CD1c-positive myeloid dendritic cell (primary cell): ENCODE data around the gene SNX27.
A peak's percentile ranks its signal among the peaks of the same experiment; 100 is the strongest.
"Not testable (repeated sequence)": the region's sequence is repeated elsewhere in the genome, so short reads cannot be mapped to it uniquely, and the experiment has no call there.

Source experiments
- DNase-seq: peaks from one replicate; pipeline ENCODE4 v3.0.0-alpha.2; 2016; ENCODE audit errors: extremely low spot score

SNX27 gene

GRCh38 chr1:151611832-151612500 is at the start of gene SNX27:
SNX27 (plus strand) TSS chr1:151612050; CDS start chr1:151612202, 152 bp downstream.
- peak; percentile 90 for DNase-seq

GRCh38 chr1:151562661-151563060 is 49.2 kb upstream of the SNX27 start:
- no peak for DNase-seq

GRCh38 chr1:151563376-151563775 is 48.5 kb upstream of the SNX27 start:
- no peak for DNase-seq

DNA sequence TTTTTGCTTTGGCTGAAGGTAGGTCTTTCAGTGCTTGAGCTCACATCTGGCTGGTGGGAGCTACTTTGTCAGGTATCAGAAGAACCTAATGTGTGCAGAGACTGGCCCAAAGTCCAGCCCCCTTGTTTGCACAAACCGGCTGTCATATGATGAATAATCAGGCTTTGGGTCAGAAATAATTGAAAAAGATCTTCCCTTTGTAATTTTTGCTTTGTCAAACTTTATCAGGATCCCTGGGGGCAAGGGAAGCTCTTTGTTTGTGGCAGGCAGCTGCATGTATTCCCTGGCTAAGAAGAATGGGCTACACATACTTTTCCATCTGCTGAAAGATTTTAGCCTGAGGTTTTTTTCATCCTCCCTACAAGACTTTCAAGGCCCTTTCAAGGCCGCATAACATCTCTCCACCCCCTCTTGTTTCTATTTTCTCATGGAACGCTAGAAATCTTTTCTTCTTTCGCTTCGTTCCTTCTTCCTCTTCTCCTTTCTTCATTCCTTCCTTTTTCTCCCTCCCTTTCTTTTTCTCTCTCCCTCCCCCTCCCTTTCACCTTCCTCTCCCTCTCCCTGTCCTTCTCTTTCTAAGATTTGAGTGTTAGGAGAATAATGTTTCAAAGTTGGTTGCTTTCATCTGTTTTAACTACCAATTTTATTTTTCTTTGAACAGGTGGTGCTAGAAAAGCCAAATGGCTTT is 46.2 kb upstream of the SNX27 start:
- DNase-seq = no peak

- DNase-seq = no peak
Measured at GRCh38 chr1:151568626-151569088, 43.2 kb upstream of the SNX27 start.

- no peak for DNase-seq
Measured at GRCh38 chr1:151570819-151571218, 41.0 kb upstream of the SNX27 start.

- DNase-seq = peak; percentile 3
Measured at GRCh38 chr1:151574575-151575529, 37.0 kb upstream of the SNX27 start.

DNA sequence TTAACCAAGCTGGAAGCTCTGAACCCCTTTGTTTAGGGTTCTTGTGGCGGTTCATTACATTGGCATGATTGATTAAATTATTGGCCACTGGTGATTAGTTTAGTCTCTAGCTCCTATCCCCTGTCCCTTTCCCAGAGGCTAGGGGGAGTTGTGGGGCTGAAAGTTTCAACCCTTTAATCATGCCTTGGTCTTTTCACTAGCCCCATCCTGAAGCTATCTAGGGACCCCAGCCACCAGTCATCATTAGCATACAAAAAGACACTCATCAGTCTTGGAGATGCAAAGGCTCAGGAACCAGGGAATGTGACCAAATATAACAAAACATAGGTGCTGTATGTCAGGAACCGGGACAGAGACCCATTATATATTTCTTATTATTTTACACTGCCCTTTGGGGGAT is 34.7 kb upstream of the SNX27 start:
- DNase-seq = no peak

GRCh38 chr1:151578941-151579340 is 32.9 kb upstream of the SNX27 start:
- DNase-seq = no peak

DNA sequence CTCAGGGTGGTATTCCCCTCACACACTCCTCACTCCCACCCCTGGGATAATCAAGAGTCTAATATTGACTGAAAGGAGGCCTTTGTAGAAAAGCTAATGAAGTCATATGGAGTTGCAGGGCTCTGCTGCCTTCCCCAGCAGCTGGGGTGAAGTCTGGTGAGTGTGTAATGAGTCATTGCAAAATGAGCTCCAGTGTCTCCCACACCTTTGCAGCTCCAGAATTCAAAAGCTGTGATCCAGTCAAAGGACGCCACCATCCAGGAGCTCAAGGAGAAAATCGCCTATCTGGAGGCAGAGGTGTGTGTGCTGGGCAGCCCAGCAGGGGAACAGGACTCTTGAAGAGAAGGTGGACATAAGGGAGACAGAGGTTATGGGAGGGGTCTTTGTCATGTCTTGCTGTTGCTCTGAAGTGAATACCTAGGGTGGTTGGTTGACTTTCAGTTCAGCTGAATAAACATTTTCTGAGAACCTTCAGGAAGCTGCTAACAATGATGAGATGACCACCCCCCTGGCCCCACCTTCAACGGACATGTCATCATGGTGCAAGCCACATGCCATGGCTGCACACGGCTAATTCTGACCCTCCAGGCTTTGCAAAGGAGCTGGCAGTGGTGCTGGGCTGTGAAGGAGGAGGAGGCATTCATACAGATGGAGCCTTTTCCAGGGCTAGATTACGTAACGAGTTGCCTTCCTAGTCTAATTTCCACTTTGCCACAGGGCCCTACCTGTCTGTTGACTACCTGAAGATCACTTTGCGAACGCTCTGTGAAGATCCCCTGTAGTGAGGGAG is 32.2 kb upstream of the SNX27 start:
- DNase-seq = no peak

DNA sequence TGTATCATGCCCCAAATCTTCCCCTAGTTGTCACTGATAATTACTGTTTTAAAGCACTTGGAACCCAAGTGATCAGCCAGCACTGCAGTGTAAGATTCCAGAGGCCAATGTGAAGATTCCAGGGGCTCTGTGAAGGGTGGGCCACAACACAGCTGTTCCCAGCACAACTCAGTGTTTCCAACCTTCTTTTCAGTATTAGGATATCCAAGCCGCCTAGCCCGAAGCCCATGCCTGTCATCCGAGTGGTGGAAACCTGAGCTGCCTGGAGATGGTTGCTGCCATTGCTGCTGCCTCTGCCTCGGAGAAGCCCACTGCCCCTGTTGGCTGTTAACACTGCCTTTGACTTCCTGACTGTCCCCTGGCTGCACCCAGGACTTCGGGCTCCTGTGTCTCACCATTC is 30.4 kb upstream of the SNX27 start:
- no peak for DNase-seq

GRCh38 chr1:151581921-151582320 is 29.9 kb upstream of the SNX27 start:
- DNase-seq = no peak

DNA sequence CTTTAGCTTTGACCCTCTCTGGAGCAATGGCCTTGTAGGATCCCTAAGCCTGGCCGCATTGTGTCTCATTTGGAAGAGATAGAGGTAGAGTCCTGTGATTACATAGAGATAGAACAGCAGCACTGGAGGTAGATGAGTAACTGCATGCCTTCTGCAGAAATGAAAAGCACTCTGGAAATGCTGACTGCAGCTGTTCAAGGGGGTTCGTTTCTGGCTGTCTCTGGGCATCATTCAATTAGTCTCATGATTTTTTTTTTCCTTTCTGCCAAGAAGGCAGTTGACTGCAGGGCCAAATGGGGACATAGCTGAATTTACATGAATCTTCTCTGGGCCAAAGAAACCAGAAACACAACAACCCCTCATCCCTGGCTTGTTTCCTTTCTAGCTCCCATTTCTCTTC is 28.1 kb upstream of the SNX27 start:
- DNase-seq = no peak

DNA sequence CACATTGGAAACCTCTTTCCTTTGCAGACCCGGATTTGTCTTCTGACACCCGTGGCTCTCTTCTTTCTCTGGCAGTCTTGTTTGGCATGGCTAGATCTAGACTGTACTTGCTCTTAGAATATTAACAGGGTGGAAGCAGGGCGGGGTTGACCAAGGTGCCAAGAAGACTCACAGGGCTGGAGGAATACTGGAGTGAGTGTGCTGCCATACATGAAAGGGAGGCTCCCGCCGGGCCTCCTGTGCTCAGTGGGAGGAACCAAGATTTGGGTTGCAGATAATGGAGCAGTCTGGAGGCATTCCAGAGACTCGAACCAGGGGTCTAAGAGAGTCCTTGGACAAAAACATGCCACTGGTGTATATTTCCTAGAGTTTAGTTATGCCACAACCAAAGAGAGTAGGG is 27.6 kb upstream of the SNX27 start:
- no peak for DNase-seq

GRCh38 chr1:151584780-151585179 is 27.1 kb upstream of the SNX27 start:
- no peak for DNase-seq

DNA sequence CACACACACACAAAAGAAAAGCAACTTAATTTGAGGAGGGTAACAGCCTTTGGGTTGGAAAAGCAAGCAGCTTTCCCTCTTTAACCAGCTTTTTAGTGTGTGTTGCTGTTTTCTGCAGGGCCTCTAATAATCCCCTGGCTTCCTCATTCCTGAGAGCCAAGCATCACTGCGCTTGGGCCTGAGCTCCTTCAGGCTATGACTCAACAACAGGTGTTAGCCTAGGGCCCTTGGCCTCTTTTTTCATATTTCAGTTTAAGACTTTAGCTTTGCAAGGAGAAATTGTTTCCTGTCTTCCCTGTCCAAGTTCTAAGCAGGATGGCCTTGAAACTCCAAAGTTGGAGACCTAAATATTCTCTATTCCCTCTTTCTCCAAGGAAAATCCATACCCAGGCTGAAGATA is 26.2 kb upstream of the SNX27 start:
- no peak for DNase-seq

GRCh38 chr1:151590961-151591360 is 20.9 kb upstream of the SNX27 start:
- DNase-seq = no peak

DNA sequence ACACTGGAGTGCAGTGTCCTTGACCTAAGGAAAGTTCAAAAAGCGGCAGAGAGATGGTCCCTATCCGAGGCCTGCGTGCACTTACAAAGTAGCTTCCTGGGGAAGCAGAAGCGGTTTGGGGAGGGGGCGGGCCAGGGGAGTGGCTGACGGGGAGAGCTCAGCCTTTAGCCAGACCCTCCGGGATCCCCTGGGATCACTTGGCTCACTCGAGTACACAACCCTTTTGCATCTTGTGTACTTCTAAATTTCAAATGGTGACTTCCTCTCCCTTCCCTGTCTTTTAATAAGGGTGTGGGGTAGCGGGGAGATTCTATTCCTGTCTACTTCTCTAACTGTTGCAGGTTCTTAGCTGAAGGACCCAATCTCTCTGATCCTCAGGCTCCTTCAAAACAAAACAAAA is 18.1 kb upstream of the SNX27 start:
- DNase-seq = peak; percentile 3

DNA sequence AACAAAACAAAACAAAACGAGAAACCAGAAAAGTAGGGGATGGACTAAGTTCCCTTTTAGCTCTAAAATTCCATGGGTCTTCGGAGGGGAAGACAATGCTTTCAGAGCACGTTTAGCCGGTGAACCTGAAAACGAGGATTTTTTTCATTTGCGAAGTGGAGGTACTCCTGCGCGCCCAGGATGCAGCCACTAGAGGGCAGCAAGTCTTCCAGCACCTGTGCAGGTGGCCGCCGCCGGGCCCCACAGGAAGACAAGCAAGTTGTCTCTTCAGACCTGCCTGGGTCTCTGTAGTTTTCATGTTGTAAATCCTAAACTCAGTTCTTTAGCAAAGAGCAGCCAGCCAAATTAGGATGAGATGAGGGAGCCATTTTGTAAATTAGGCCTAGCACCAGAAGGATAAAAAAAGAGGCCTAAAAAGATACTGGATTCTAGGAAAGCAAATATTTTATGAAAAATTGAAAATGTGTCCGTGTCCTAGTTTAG is 17.7 kb upstream of the SNX27 start:
- peak; percentile 71 for DNase-seq

DNA sequence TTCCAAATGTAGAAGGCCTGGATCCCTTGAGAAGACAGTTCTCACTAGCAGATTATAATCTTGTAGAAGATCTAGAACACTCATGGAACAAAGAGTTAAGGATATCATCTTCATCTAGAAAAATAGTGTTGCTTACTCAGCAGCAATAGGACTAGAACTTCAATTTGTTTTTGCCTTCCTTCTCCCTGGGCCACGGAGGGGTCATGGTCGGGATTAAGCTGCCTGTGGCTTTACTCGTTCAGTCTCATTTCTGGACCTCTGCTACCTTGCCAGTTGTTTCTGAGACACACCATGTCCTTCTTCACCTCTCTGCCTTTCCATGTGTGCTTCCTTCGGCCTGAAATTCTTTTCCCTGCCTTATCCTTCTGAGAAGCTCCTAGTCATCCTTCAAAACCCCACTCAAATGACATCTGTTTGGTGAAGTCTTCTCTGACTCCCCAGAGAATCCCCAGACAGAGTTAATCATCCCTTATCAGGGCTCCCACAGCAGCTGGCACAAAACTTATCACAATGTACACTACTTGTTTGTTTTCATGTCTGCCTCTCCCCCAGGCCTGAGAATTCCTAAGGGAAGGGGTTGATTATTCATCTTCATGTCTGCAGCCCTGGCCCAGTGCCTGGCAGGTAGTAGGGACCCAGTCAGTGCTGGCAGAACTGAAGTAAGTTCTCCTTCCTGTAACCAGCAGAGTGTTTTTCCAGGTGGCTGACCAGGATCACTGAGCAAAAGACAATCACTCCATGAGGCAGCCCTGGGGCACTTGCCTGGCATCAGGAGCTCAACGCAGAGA is 15.5 kb upstream of the SNX27 start:
- no peak for DNase-seq

DNA sequence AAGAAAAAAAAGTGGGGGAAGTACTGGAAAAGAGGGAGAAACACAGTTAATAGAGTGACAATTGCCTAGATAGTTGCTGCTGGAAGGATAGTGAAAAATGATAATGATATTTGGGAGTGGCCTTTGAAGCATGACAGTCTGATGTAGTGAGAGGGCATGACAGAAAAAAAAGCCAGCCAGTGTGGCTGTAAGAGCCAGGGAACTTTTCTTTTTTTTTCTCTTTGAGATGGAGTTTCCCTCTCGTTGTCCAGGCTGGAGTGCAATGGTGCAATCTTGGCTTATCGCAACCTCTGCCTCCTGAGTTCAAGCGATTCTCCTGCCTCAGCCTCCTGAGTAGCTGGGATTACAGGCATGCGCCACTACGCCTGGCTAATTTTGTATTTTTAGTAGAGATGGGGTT is 9.3 kb upstream of the SNX27 start:
- not testable (repeated sequence) for DNase-seq
